Neural cell (in vitro differentiated cells): ENCODE results near the gene ORC6.

Experiments
- EP300 ChIP-seq: fragments of 450-650 bp; conservative IDR thresholded peaks from 2 replicates; pipeline ENCODE4 v1.6.1; 2014; ENCODE audit warnings: antibody characterized with exemption, mild to moderate bottlenecking, moderate library complexity; ENCODE audit not compliant: poor library complexity, severe bottlenecking
- EZH2 ChIP-seq: fragments of 200-600, 300-800 bp; shearing (Covaris generic), sonication (generic); IDR thresholded peaks from 2 replicates; pipeline ENCODE4 v1.6.1; 2014; ENCODE audit warnings: antibody characterized with exemption, low read length, borderline replicate concordance, mild to moderate bottlenecking; ENCODE audit not compliant: insufficient read depth, poor library complexity, severe bottlenecking
- POLR2AphosphoS5 ChIP-seq: IDR thresholded peaks from 2 replicates; pipeline ENCODE4 v1.6.1; 2012
- RAD21 ChIP-seq: fragments of 450-650 bp; conservative IDR thresholded peaks from 2 replicates; pipeline ENCODE4 v1.6.1; 2014; ENCODE audit warnings: antibody characterized with exemption, mild to moderate bottlenecking, moderate library complexity
- REST ChIP-seq: IDR thresholded peaks from 2 replicates; pipeline ENCODE4 v1.6.1; 2012; ENCODE audit warnings: borderline replicate concordance
- SMC3 ChIP-seq: fragments of 450-650 bp; conservative IDR thresholded peaks from 2 replicates; pipeline ENCODE4 v1.6.1; 2014; ENCODE audit warnings: antibody characterized with exemption, mild to moderate bottlenecking, moderate library complexity; ENCODE audit not compliant: poor library complexity
- TAF1 ChIP-seq: IDR thresholded peaks from 2 replicates; pipeline ENCODE4 v1.6.1; 2012; ENCODE audit warnings: low read depth
- TF ChIP-seq, protein P1 (sequence below): fragments of 450-650 bp; IDR thresholded peaks from 2 replicates; pipeline ENCODE4 v1.5.1; 2014; ENCODE audit warnings: antibody characterized with exemption, mild to moderate bottlenecking, moderate library complexity; ENCODE audit not compliant: poor library complexity, severe bottlenecking

GRCh38 chr16:46687486-46687885, 2.0 kb upstream of the ORC6 start:
- TF ChIP-seq SMC3 (no peak), EZH2 (no peak), RAD21 (no peak), TAF1 (no peak), EP300 (no peak), POLR2AphosphoS5 (no peak), REST (no peak)
- TF ChIP-seq, protein P1, sequence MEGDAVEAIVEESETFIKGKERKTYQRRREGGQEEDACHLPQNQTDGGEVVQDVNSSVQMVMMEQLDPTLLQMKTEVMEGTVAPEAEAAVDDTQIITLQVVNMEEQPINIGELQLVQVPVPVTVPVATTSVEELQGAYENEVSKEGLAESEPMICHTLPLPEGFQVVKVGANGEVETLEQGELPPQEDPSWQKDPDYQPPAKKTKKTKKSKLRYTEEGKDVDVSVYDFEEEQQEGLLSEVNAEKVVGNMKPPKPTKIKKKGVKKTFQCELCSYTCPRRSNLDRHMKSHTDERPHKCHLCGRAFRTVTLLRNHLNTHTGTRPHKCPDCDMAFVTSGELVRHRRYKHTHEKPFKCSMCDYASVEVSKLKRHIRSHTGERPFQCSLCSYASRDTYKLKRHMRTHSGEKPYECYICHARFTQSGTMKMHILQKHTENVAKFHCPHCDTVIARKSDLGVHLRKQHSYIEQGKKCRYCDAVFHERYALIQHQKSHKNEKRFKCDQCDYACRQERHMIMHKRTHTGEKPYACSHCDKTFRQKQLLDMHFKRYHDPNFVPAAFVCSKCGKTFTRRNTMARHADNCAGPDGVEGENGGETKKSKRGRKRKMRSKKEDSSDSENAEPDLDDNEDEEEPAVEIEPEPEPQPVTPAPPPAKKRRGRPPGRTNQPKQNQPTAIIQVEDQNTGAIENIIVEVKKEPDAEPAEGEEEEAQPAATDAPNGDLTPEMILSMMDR: no peak
